Liver (tissue), 3 donors: ENCODE measurements around the gene THRB.

Source experiments
- ATF3 ChIP-seq: IDR thresholded peaks from 2 replicates; pipeline ENCODE4 v1.6.1; 2016; ENCODE audit warnings: antibody characterized with exemption
- CTCF ChIP-seq: fragments of 150-350 bp; IDR thresholded peaks from 2 replicates; pipeline ENCODE4 v1.5.1; 2017; ENCODE audit warnings: improper control_type of control experiment, low read depth, low read length; ENCODE audit not compliant: missing input control
- EGR1 ChIP-seq, 2 donors: IDR thresholded peaks; 2 replicates each; pipeline ENCODE4 v1.6.1; 2016 to 2018; ENCODE audit warnings: antibody characterized with exemption in 2 of 2, low read depth in 2 of 2
- FOXA1 ChIP-seq: IDR thresholded peaks from 2 replicates; pipeline ENCODE4 v1.6.1; 2016; ENCODE audit warnings: antibody characterized with exemption
- HNF4G ChIP-seq: IDR thresholded peaks from 2 replicates; pipeline ENCODE4 v1.6.1; 2016; ENCODE audit warnings: antibody characterized with exemption
- JUND ChIP-seq, 2 donors: IDR thresholded peaks; 2 replicates each; pipeline ENCODE4 v1.6.1; 2016; ENCODE audit warnings: antibody characterized with exemption in 2 of 2
- MAX ChIP-seq: IDR thresholded peaks from 2 replicates; pipeline ENCODE4 v1.6.1; 2016; ENCODE audit warnings: antibody characterized with exemption
- REST ChIP-seq: IDR thresholded peaks from 2 replicates; pipeline ENCODE4 v1.6.1; 2016; ENCODE audit warnings: antibody characterized with exemption, mild to moderate bottlenecking
- RXRA ChIP-seq, 2 donors: IDR thresholded peaks; 2 replicates each; pipeline ENCODE4 v1.6.1; 2017 to 2018; ENCODE audit warnings: antibody characterized with exemption in 2 of 2, mild to moderate bottlenecking in 1 of 2
- SP1 ChIP-seq: IDR thresholded peaks from 2 replicates; pipeline ENCODE4 v1.6.1; 2018; ENCODE audit warnings: antibody characterized with exemption, mild to moderate bottlenecking
- TAF1 ChIP-seq: conservative IDR thresholded peaks from 2 replicates; pipeline ENCODE4 v1.6.1; 2016; ENCODE audit warnings: antibody characterized with exemption, mild to moderate bottlenecking
- YY1 ChIP-seq: IDR thresholded peaks from 2 replicates; pipeline ENCODE4 v1.6.1; 2016; ENCODE audit warnings: antibody characterized with exemption, mild to moderate bottlenecking
- ZBTB33 ChIP-seq: IDR thresholded peaks from 2 replicates; pipeline ENCODE4 v1.6.1; 2016; ENCODE audit warnings: antibody characterized with exemption
- donor health status: healthy.
- donor health status: healthy.

DNA sequence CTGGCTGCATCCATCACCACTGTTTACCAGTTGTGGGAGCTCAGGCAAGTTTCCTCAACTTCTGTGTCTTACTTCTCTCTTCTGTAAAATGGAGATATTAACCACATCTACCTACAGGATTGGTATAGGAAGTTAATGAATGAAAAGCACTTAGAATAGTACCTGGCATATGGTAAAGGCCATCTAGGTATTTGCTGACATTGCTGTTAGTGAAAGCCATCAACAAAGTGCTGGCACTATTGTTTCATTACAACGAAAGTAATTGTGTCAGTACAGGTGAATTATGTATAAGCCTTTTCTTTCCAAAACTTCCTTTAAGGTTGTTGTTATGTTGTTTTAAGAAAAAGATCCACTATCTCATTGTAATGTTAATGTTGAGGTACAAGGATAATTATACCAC, 352.5 kb downstream of the THRB start:
- no peak for TF ChIP-seq CTCF
- TF ChIP-seq TAF1, result no peak
- no peak for TF ChIP-seq ATF3
- no peak for TF ChIP-seq REST
- no peak for TF ChIP-seq SP1
- no peak for TF ChIP-seq FOXA1
- no peak for TF ChIP-seq YY1
- no peak for TF ChIP-seq JUND (IDR thresholded peaks at IDR 0.05)
- no peak for TF ChIP-seq HNF4G
- no peak for TF ChIP-seq MAX
- TF ChIP-seq ZBTB33, result no peak
- no peak for TF ChIP-seq EGR1 (IDR thresholded peaks at IDR 0.05; ENCODE audit: low read depth in 2 of 2)
- no peak for TF ChIP-seq RXRA (IDR thresholded peaks at IDR 0.05)
